Measurements from ENCODE around the gene UNC119B.

UNC119B gene

DNA sequence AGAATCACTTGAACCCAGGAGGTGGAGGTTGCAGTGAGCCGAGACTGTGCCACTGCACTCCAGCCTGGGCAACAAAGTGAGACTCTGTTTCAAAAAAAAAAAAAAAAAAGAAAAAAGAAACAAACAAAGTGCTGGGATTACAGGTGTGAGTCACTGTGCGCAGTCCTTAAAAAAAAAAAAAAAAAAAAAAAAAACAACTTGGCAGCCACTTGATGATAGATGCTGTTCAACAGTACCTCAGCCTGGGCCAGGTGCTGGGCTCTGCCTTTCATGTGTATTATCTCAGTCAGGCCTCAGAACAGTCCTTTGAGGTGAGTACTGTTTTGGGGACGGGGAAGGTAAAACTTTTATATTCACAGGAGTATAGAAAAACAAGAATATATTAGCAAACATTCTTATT lies 24.9 kb downstream of the UNC119B start:
- Histone ChIP-seq H3K36me3 (ENCODE audit: control insufficient read depth, insufficient read depth, low read length, severe bottlenecking) (peaks cover 23% of the 10 kb centered on the region), H3K27me3 (replicated peaks; ENCODE audit: control insufficient read depth, insufficient read depth, low read length) (no peaks in the 10 kb centered on the region), H3K4me3 (ENCODE audit: low read length) (no peak overlapping the region), H3K9ac (ENCODE audit: low read length) (no peak overlapping the region), H3K4me1 (ENCODE audit: control insufficient read depth, insufficient read depth, low read length) (no peaks in the 10 kb centered on the region), H3K9me3 (ENCODE audit: control insufficient read depth, low read length) (no peaks in the 10 kb centered on the region)
- no peak for DNase-seq (ENCODE audit: low read depth)

GRCh38 chr12:120736404-120737331 lies 26.4 kb downstream of the UNC119B start:
- Histone ChIP-seq H3K36me3 (ENCODE audit: control insufficient read depth, insufficient read depth, low read length, severe bottlenecking) (peaks cover 17% of the 10 kb centered on the region), H3K27me3 (replicated peaks; ENCODE audit: control insufficient read depth, insufficient read depth, low read length) (no peaks in the 10 kb centered on the region), H3K4me3 (ENCODE audit: low read length) (no peak overlapping the region), H3K9me3 (ENCODE audit: control insufficient read depth, low read length) (no peaks in the 10 kb centered on the region), H3K4me1 (ENCODE audit: control insufficient read depth, insufficient read depth, low read length) (no peaks in the 10 kb centered on the region), H3K9ac (ENCODE audit: low read length) (no peak overlapping the region)
- DNase-seq (ENCODE audit: low read depth) = no peak

DNA sequence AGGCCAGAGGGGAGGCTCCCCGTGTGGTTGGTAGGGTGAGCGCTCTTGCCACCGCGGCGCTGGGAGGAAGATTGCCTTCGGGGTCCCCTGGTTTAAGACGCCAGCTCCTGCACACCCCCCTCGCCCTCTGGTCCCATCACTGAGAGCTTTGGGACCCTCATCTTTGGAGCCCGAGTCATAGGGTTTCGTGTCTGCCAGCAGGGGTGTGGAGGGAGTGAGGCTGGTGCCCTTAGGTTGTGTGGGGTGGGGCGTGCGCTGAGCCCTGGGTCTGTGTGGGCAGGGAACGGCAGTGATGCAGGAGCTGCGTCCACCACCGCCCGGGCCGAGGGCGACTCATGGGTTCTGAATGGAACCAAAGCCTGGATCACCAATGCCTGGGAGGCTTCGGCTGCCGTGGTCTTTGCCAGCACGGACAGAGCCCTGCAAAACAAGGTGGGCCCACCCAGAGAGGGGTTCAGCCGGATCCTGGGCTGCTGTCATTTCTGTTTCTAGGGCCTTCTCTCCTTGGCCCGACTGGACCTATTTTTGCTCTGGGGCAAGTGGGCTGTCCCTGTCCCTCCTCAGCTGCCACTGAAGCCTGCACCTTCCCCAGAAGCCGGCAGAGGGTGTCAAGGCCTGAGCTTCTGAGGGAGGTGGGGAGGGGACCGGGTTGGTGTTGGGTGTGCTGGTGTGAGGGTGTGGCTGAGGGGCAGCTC lies 27.4 kb downstream of the UNC119B start:
- DNase-seq (ENCODE audit: low read depth) = peak; percentile 28
- H3K9ac ChIP-seq (ENCODE audit: low read length) = no peak overlapping the region
- no peak overlapping the region for H3K4me3 ChIP-seq (ENCODE audit: low read length)
- peaks cover 17% of the 10 kb centered on the region for H3K36me3 ChIP-seq (ENCODE audit: control insufficient read depth, insufficient read depth, low read length, severe bottlenecking)
- no peaks in the 10 kb centered on the region for H3K4me1 ChIP-seq (ENCODE audit: control insufficient read depth, insufficient read depth, low read length)
- no peaks in the 10 kb centered on the region for H3K9me3 ChIP-seq (ENCODE audit: control insufficient read depth, low read length)
- H3K27me3 ChIP-seq (replicated peaks; ENCODE audit: control insufficient read depth, insufficient read depth, low read length) = no peaks in the 10 kb centered on the region

DNA sequence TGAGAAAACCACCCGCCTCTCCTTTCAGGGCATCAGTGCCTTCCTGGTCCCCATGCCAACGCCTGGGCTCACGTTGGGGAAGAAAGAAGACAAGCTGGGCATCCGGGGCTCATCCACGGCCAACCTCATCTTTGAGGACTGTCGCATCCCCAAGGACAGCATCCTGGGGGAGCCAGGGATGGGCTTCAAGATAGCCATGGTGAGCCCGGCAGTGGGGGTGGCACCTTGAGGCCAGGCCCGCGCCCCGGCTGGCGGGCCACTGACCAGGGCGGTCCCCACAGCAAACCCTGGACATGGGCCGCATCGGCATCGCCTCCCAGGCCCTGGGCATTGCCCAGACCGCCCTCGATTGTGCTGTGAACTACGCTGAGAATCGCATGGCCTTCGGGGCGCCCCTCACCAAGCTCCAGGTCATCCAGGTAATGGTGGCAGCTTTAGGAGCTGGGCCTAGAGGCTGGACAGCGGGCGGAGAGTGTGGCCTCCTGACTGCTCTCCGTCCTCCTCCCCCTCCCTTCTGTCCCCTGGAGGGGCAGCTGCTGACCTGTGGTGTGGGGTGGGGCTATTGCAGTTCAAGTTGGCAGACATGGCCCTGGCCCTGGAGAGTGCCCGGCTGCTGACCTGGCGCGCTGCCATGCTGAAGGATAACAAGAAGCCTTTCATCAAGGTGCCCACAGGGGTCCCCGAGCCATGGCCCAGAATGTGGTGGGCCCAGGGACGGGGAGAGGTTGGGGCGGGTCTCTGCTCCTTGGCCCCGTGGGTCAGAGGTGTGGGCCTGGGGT lies 28.2 kb downstream of the UNC119B start:
- Histone ChIP-seq H3K9me3 (ENCODE audit: control insufficient read depth, low read length) (no peaks in the 10 kb centered on the region), H3K9ac (ENCODE audit: low read length) (no peak overlapping the region), H3K4me3 (ENCODE audit: low read length) (no peak overlapping the region), H3K27me3 (replicated peaks; ENCODE audit: control insufficient read depth, insufficient read depth, low read length) (no peaks in the 10 kb centered on the region), H3K4me1 (ENCODE audit: control insufficient read depth, insufficient read depth, low read length) (no peaks in the 10 kb centered on the region), H3K36me3 (ENCODE audit: control insufficient read depth, insufficient read depth, low read length, severe bottlenecking) (peaks cover 17% of the 10 kb centered on the region)
- no peak for DNase-seq (ENCODE audit: low read depth)

- H3K9me3 ChIP-seq (ENCODE audit: control insufficient read depth, low read length) = no peaks in the 10 kb centered on the region
- H3K27me3 ChIP-seq (replicated peaks; ENCODE audit: control insufficient read depth, insufficient read depth, low read length) = no peaks in the 10 kb centered on the region
- no peak overlapping the region for H3K9ac ChIP-seq (ENCODE audit: low read length)
- H3K36me3 ChIP-seq (ENCODE audit: control insufficient read depth, insufficient read depth, low read length, severe bottlenecking) = peaks cover 15% of the 10 kb centered on the region
- H3K4me1 ChIP-seq (ENCODE audit: control insufficient read depth, insufficient read depth, low read length) = no peaks in the 10 kb centered on the region
- no peak overlapping the region for H3K4me3 ChIP-seq (ENCODE audit: low read length)
- no peak for DNase-seq (ENCODE audit: low read depth)
Measured at GRCh38 chr12:120739031-120739762, 28.9 kb downstream of the UNC119B start.

GRCh38 chr12:120739821-120740613 lies 29.8 kb downstream of the UNC119B start:
- no peaks in the 10 kb centered on the region for H3K4me1 ChIP-seq (ENCODE audit: control insufficient read depth, insufficient read depth, low read length)
- no peak overlapping the region for H3K4me3 ChIP-seq (ENCODE audit: low read length)
- H3K9ac ChIP-seq (ENCODE audit: low read length) = no peak overlapping the region
- no peaks in the 10 kb centered on the region for H3K27me3 ChIP-seq (replicated peaks; ENCODE audit: control insufficient read depth, insufficient read depth, low read length)
- no peaks in the 10 kb centered on the region for H3K9me3 ChIP-seq (ENCODE audit: control insufficient read depth, low read length)
- DNase-seq (ENCODE audit: low read depth) = no peak
- H3K36me3 ChIP-seq (ENCODE audit: control insufficient read depth, insufficient read depth, low read length, severe bottlenecking) = peaks cover 11% of the 10 kb centered on the region

- no peaks in the 10 kb centered on the region for H3K9me3 ChIP-seq (ENCODE audit: control insufficient read depth, low read length)
- no peaks in the 10 kb centered on the region for H3K4me1 ChIP-seq (ENCODE audit: control insufficient read depth, insufficient read depth, low read length)
- H3K27me3 ChIP-seq (replicated peaks; ENCODE audit: control insufficient read depth, insufficient read depth, low read length) = no peaks in the 10 kb centered on the region
- no peak overlapping the region for H3K9ac ChIP-seq (ENCODE audit: low read length)
- no peak for DNase-seq (ENCODE audit: low read depth)
- H3K36me3 ChIP-seq (ENCODE audit: control insufficient read depth, insufficient read depth, low read length, severe bottlenecking) = peaks cover 11% of the 10 kb centered on the region
- H3K4me3 ChIP-seq (ENCODE audit: low read length) = no peak overlapping the region
Measured at GRCh38 chr12:120740871-120741270, 30.6 kb downstream of the UNC119B start.

GRCh38 chr12:120741476-120742421 lies 31.5 kb downstream of the UNC119B start:
- H3K4me3 ChIP-seq (ENCODE audit: low read length) = no peak overlapping the region
- DNase-seq (ENCODE audit: low read depth) = no peak
- H3K27me3 ChIP-seq (replicated peaks; ENCODE audit: control insufficient read depth, insufficient read depth, low read length) = no peaks in the 10 kb centered on the region
- peaks cover 11% of the 10 kb centered on the region for H3K36me3 ChIP-seq (ENCODE audit: control insufficient read depth, insufficient read depth, low read length, severe bottlenecking)
- no peak overlapping the region for H3K9ac ChIP-seq (ENCODE audit: low read length)
- no peaks in the 10 kb centered on the region for H3K4me1 ChIP-seq (ENCODE audit: control insufficient read depth, insufficient read depth, low read length)
- H3K9me3 ChIP-seq (ENCODE audit: control insufficient read depth, low read length) = no peaks in the 10 kb centered on the region

DNA sequence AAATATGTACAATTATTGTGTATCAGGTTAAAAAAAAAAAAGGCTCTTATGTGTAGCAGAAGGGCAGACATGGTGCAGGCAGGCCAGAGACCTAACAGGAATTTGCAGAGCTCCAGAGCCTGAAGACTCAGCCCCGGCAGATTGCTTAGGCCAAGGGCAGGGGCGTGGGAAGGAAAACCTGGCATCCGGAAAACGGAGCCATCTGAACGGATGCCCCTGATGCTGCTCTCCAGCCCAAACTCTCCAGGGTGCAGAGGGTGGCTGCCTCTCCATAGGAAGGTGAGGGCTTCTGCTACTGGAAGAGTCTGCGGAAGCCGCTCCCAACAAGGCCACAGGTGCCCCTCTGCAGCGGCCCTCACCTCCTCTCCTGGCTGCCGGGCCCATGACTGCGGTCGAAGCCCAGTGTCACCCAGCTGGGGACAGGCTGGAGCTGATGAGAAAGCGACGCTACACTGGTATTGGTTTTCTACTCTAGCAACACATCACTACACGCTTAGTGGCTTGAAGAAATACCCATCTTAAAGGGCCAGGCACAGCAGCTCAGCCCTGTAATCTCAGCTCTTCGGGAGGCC lies 34.8 kb downstream of the UNC119B start:
- no peaks in the 10 kb centered on the region for H3K36me3 ChIP-seq (ENCODE audit: control insufficient read depth, insufficient read depth, low read length, severe bottlenecking)
- H3K27me3 ChIP-seq (replicated peaks; ENCODE audit: control insufficient read depth, insufficient read depth, low read length) = no peaks in the 10 kb centered on the region
- no peak overlapping the region for H3K9ac ChIP-seq (ENCODE audit: low read length)
- no peak for DNase-seq (ENCODE audit: low read depth)
- no peak overlapping the region for H3K4me3 ChIP-seq (ENCODE audit: low read length)
- no peaks in the 10 kb centered on the region for H3K9me3 ChIP-seq (ENCODE audit: control insufficient read depth, low read length)
- no peaks in the 10 kb centered on the region for H3K4me1 ChIP-seq (ENCODE audit: control insufficient read depth, insufficient read depth, low read length)
